ENCODE measurements around the gene ORAI1. TPM values are rescaled to one million over a fixed set of nuclear protein-coding genes. Genes with fewer than 3 reads are reported as not detected.
"Not testable (repeated sequence)": the region's sequence is repeated elsewhere in the genome, so short reads cannot be mapped to it uniquely, and the experiment has no call there.

ORAI1 gene
- total RNA-seq, 1 donor from 2014 or later: 20.4 TPM

DNA sequence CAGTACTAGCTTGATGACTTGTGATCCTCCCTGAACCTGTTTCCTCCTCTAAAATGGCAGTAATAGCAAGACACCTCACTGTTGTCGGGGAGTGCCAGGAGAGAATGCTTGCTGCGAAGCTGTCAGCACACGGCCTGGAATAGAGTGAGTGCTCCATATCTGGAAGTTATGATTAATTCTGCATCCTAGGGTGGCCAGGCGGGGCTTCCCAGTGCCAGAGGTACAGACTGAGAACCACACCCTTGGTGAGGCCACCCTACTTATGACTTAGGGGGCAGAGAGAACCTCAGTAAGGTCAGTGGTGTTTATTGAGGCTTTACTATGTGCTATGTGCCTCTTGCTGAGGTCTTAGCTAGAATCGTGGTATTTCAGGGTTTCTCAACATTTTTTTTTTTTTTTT lies 23.0 kb downstream of the ORAI1 start:
- DNase-seq: no peak

DNA sequence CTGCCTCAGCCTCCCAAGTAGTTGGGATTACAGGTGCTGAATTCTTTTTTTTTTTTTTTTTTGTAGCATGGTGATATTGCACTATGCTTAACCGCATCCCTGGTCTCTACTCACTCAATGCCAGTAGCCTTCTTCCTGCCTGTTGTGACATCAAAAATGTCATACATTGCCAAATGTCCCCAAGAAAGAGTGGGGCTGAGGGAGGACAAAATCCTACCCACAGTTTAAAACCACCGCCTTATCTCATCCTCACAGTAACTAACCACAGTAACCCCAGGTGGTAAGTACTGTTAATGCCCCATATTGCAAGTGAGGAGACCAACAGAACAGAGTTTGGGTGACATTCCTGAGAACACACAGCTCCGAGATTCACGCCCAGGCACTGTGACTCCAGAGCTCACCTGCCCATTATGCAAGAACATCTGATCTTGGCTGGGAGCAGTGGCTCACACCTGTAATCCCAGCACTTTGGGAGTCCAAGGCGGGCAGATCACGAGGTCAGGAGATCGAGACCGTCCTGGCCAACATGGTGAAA lies 23.6 kb downstream of the ORAI1 start:
- no peak for DNase-seq

DNA sequence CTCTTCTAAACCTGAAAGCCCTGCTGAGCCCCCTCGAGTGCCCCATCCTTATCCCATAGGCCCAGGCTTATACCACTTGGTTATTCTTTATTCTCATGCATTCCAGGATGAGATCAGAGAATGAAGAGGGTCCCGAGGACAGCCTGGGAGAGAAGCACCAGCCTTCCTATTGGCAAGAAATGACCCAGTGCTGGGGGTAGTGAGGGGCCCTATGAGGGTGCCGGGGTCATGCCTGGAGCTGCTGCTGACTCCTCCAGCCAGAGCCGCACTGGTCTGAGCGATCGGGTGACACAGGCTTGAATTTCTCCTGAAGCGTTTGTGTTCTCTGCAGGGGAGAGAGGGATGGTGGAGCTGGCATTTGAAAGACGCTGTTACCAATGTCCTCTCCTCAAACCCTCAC lies 25.0 kb downstream of the ORAI1 start:
- DNase-seq: peak; percentile 33

DNA sequence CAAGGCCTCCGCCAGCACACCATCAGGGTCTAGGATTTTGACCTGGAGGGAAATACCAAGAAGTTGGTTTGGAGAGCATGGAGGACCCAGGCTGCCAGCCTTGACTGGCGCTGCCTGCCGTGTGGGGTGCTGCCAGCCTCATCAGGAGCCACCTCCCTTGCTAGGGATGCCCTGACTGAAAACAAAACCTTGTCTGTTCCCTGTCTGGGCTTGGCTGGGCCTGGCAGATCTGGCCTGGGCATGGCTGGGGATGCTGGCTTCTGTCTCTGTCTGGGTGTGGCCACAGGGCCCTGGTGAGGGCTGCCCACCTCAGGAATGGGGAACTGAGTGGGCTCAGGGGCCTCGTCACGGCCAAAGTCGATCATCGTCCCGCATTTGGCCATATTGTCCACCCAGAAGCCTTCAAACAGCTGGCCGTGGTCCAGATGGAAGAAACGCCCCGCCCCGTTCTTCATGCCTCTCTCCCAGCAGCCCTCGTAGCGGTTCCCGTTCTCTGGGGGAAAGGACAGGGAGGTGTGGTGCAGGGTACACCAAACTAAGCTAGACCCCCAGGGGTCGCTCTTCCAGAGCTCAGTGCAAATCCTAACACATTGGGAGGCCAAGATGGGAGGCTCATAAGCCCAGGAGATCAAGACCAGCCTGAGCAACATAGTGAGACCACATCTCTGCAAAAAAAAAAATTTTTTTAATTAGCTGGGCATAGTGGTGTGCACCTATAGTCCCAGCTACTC lies 26.6 kb downstream of the ORAI1 start:
- no peak for DNase-seq

DNA sequence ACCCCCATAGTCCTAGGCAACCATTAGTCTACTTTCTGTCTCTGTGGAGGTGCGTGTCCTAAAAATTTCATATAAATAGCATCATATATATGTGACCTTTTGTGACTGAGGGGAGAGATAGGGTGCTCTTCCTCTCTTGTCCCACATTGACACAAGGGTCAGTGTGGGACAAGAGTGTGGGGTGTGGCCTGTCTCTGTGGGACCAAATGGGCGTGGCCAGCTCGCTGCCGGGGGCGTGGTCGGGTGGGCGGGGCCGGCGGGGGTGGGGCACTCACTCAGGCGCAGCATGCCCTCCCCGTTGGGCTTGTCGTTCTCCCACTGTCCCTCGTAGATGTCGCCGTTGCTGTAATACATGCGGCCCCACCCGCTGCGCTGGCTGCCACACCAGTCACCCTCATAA lies 27.7 kb downstream of the ORAI1 start:
- no peak for DNase-seq

DNA sequence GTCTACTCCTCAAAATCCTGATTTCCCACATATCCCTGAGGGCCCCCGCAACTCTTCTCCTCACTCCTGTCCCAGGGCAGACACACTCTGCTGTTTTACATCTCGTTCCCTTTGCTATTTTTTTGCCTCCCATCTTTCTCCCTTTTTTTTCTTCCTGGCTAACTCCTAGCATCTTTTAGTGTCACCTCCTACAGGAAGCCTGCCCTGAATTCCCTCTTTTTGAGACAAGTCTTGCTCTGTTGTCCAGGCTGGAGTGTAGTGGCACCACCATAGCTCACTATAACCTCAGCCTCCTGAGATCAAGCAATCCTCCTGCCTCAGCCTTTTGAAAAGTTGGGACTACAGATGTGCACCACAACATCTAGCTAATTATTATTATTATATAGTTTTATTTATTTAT lies 29.8 kb downstream of the ORAI1 start:
- no peak for DNase-seq

DNA sequence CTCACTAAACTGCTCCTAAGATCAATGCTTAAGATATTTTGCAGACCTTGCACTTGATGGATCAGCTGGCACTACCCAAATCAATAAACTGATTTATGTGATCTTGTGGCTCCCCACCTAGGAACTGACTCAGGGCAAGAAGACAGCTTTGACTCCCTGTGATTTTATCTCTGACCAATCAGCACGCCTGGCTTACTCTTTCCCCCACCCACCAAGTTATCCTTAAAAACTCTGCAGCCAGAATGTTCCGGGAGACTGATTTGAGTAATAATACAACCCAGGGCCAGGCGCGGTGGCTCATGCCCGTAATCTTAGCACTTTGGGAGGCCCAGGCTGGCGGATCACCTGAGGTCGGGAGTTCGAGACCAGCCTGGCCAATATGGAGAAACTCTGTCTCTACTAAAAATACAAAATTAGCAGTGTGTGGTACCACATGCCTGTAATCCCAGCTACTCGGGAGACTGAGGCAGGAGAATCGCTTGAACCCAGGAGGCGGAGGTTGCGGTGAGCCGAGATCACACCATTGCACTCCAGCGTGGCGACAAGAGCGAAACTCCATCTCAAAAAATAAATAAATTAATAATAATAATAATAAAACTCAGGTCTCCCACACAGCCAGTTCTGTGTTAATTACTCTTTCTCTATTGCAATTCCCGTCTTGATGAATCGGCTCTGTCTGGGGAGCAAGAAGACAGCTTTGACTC lies 31.1 kb downstream of the ORAI1 start:
- DNase-seq: no peak

DNA sequence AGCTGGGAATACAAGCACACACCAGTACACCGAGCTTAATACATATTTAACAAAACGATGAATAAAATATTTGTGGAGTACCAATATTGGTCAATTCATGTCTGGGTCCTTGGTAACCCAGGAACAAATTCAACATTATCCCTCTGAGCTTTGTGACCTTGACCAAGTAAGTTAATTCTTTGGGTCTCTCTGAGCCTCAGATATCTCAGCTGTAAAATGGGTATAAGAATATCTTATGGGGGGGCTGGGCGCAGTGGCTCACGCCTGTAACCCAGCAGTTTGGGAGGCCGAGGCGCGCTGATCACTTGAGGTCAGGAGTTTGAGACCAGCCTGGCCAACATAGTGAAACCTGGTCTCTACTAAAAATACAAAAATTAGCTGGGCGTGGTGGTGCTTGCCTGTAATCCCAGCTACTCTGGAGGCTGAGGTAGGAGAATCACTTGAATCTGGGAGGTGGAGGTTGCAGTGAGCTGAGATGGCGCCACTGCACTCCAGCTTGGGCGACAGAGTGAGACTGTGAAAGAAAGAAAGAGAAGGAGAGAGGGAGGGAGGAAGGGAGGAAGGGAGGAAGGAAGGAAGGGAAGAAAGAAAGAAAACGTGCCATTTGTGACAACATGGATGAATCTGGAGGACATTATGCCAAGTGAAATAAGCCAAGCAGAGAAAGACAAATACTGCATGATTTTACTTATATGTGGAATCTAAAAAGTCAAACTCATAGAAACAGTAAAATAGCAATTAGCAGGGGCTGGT lies 35.2 kb downstream of the ORAI1 start:
- DNase-seq: not testable (repeated sequence)

DNA sequence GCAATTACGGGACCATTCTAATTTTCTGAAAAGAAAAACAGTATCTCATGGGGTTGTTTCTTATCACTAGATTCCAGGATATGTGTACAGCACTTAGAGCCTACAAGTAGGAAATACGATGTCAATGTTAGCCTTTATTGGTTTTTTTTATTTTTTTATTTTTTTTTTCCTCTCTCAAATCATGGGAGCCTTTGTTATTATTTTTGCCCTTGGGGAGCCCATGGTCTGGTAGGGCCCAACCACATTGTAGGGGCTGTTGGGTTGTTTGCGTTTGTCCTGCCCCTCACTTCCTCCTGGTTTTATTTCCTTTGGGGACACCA lies 37.2 kb downstream of the ORAI1 start:
- no peak for DNase-seq

DNA sequence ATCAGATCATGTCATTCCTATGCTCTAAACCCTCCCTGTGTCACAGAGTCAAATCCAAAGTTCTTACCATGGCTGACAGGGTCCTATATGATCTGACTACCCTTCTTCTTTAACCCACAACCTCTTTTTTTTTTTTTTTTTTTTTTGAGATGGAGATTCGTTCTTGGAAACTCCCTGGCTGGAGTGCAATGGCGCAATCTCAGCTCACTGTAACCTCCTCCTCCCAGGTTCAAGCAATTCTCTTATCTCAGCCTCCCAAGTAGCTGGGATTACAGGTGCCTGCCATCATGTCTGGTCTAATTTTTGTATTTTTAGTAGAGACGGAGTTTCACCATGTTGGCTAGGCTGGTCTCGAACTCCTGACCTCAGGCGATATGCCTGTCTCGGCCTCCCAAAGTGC lies 40.5 kb downstream of the ORAI1 start:
- DNase-seq: not testable (repeated sequence)

DNA sequence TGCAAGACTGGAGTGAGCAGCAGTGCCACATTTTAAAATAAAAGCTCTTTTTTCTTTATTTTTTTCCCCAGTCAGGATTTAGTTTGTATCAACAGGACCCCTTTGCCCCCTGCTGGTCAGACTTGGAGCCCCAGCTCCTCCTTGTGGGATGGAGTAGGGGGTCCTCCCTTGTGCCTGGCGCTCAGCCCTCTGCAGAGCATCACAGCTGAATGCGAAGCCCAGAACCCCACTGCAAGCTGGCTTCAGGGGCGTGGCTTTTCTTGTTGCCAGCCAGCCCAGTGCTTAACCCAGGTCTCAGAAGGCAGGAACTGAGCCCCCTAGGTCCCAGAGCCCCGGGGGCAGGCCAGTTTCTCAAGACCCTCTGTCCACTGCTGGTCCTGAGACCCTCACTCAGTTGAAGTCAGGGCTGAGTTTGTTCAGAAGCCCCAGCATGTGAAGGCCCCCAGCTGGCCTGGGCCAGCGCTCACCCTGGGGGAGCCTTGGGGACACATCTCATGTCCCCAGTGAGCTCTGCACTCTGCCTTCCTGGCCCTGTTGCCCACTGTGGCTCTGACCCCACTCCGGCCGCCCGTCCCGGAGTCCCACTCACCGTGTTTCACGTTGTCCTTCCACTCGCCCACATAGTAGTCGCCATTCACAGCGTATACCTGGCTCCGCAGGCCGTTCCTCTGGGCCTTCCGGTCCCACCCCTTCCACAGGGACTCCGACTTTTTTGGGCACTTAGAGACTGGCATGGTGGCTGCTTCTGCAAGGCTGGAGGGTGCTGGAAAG lies 42.6 kb downstream of the ORAI1 start:
- DNase-seq: peak; percentile 79

DNA sequence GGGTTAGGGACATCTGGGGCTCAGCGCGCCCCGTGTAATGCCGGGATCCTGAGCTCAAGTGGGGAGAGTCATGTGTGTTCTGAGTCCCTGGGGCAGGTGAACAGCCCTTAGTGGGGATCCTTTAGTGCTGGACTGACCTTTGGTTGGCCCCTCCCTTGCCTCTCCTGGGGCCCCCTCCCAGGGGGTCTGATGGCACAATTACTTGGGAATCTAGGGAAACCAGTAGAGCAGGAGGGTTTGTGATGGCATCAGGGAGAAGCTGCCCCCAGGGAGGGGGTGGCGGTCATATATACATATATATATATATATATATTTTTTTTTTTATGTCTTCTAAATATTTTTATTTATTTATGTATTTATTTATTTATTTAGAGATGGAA lies 43.2 kb downstream of the ORAI1 start, which contains the start of gene MORN3:
TSS of gene MORN3 (minus strand) at position 134 of the 380 bp plus-strand sequence. CDS start 171 bp downstream, outside the sequence.
- DNase-seq: no peak

DNA sequence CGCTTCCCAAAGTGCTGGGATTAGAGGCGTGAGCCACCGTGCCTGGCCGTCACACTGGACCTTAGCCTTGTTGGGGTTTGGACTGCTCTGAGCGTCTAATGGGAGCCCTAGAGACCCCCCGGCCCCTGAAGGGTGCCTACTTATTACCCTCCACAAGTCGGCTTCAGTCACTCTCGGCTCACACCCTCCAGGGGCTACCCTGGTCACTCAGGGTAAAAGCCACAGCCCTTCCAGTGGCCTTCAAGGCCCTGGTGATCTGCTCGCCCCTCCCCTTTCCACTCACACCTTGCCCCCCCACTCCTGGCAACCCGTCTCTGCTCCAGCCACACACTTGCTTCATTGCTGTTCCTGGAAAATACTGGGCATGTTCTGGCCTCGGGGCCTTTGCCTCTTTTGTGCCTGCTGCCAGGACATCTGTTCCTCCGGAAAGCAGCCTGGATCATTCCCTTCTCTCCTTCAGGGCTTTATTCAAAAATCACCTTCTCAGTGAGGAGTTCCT lies 46.7 kb downstream of the ORAI1 start:
- peak; percentile 75 for DNase-seq

DNA sequence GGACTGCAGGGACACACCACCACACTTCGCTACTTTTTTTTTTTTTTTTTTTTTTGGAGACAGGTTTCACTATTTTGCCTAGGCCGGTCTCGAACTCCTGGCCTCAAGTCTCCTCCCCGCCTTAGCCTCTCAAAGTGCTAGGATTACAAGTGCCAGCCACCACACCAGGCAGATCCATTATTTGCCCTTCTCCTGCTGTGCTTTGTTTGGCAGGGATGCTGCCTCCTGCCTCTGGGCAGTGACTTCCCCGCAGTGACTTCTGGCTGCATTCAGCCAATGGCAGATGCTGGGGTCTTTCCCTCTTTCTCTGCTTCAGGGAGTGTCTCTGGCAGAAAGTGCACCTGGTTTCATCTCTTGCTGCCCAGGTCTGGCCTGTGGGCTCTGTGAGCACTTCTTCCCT lies 49.9 kb downstream of the ORAI1 start:
- DNase-seq: no peak

DNA sequence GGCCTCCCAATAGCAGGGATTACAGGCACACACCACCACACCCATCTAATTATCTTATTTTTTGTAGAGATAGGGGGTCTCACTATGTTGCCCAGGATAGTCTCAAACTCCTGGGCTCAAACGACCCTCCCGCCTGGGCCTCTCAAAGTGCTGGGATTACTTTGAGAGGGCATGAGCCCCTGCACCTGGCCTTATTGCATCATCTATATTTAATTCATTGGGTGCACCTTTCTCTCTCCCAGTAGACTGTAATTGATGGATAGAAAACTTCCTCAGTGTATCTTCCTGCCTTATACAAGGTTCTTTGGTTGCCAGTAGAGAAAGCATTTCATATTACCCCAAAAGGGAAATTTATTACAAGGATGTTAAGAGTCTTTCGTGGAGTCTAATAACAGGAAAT lies 52.0 kb downstream of the ORAI1 start:
- DNase-seq: no peak

DNA sequence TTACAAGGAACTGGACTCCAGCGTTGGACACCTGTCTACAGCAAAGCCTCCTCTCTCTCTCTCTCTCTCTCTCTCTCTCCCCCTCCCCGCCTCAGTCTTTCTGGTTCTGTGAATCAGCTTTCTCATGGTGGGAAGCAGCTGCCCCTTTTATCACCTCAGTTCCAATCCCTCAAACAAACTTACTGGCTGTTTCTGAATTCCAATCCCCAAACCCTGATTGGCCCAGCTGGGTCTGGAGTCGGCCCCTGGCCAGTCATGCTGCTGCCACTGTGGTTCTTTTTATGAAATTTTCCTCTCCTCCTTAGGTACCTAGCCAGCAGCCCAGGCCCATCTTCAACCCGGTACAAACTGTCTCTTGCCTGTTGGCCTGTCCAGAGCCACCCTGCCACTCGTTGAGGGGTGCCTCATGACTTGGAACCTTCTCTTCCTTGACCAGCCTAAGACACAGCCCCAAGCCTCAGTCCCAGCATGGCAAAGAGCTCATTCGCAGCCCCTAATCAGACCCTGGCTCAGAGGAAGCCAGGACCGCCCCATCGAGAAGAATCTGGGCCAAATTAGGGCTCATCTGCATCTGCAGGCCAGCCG lies 52.5 kb downstream of the ORAI1 start:
- peak; percentile 63 for DNase-seq

DNA sequence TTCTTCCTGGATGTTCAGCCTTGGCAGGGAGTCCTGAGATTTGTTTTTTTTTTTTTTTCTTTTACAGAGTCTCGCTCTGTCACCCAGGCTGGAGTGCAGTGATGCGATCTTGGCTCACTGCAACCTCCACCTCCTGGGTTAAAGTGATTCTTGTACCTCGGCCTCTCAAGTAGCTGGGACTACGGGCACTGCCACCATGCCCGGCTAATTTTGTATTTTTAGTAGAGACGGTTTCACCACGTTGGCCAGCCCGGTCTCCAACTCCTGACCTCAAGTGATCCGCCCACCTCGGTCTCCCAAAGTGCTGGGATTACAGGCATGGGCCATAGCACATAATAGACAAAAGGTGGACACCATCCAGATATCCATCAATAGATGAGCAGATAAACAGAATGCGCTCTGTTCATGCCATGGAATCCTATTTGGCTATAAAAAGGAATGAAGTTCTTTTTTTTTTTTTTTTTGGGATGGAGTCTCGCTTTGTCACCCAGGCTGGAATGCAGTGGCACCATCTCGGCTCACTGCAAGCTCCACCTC lies 53.4 kb downstream of the ORAI1 start:
- DNase-seq: not testable (repeated sequence)

DNA sequence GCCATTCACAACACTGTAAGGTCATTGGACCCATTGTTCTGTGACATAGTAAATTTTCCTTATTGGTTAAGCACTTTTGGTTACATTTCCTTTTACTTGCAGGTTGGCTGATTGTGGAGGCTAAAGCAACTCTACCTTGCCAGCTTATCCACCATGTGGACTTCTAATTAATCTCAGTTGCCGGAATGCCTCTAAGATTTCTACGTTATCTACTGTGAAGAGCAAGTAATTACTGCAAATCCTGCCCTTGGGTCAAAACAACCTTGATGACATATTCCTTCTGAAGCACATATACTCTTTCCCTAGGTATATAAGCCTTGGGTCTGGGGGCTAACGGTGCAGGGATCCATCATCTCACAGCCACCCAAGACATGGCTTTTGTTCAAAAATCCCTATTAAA lies 62.6 kb downstream of the ORAI1 start:
- no peak for DNase-seq

DNA sequence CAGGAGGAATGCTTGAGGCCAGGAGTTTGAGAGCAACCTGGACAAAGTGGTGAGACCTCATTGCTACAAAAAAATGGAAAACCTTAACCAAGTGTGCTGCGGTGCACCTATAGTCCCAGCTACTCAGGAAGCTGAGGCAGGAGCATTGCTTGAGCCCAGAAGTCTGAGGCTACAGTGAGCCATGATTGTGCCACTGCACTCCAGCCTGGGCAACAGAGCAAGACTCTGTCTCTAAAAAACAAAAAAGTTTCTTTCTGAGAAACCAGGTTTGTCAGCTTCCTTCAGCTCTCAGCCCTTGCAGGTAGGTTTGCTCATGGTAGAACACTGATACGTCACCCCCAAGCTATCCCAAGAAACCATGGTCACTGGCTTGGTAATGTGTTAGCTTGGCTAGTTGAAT lies 63.1 kb downstream of the ORAI1 start:
- no peak for DNase-seq
